ENCODE results near the gene RPRD2.

The RPRD2 gene

DNA sequence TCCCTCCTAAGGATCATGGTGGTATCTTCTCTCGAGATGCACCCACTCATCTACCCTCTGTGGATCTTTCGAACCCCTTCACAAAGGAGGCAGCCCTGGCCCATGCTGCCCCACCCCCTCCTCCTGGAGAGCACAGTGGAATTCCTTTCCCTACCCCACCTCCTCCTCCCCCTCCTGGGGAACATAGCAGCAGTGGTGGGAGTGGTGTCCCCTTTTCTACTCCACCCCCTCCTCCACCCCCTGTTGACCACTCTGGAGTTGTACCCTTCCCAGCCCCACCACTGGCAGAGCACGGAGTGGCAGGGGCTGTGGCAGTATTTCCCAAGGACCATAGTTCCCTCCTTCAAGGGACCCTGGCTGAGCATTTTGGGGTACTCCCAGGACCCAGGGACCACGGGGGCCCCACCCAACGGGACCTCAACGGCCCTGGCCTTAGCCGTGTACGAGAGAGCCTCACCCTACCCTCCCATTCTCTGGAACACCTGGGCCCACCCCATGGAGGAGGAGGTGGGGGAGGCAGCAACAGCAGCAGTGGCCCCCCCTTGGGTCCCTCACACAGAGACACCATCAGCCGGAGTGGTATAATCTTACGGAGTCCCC is 108.8 kb downstream of the RPRD2 start:
- DNase-seq (ENCODE audit: low spot score), result no peak

DNA sequence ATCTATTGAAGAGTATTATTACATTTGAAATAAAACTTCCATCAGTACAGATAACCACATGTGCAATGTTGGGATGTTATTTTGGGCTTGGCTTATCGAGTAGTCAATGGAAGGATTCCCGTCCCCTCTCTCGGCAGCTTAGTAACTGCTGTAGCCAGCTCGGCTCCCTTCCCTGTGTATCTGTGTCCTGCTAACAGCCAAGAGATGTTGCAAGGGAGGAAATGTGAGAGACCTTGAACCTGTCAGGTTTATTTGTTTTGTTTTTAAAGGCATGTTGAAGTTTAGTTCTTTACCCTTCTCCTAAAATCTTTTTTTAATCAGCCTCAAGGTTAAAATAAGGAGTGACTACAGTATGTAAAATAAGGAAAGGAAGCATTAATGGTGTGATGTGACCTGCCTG is 109.7 kb downstream of the RPRD2 start:
- no peak for DNase-seq (ENCODE audit: low spot score)

DNA sequence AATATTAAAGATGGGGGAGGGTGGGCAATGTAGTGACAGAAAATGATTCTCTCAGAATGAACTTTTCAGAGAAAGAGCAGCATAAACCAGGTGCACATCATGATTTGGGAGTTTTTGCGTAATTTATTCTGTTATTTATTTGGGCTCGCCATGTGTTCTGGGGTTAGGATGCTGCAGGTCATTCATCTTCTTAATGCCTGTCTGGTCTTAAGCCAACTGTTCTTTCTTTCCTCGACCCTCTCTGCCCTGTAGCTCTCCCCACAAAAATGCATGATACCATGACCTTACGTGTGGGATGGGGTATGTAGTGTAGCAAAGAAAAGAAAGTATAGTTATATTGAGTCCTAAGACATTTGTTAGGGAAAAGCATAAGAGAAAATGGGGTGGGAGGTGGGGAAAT is 110.9 kb downstream of the RPRD2 start:
- DNase-seq (ENCODE audit: low spot score), result no peak

DNA sequence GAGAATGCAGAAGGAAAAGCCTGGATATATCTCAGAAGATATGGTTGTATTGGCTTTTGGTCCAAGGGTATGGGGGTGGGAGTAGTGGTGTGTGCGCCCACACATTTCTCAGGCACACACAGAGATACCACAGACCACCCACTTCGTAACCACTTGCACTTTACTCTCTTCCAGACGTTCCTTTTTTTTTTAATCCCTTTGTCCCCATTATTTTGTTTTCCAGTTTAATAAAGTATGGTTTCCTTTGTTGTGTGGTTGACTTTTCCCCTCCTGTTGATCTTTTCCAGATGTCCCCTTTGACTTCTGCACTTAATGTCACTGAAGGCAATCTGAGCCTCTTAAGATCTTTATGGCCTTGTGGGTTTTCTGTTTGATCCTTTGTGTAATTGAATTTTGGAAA is 112.8 kb downstream of the RPRD2 start:
- DNase-seq (ENCODE audit: low spot score), result no peak

DNA sequence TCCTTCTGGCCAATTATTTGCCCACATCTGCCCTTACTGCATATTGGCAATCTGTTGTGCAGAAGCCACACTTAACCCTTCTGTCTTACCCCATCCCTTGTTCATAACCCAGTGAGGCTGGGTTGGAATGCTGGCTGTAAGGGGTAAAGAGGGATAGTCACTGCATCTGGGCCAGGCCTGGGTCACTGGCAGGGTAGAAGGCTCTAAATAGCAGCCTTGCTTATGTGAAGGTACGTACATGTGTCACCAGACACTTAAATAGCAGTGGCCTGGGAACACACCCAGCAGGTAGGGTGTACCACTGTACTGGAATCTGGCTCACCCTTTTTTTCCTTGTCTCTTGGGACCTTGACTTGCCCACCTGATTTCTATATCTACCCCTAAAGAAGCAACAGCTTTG is 113.4 kb downstream of the RPRD2 start:
- no peak for DNase-seq (ENCODE audit: low spot score)

DNA sequence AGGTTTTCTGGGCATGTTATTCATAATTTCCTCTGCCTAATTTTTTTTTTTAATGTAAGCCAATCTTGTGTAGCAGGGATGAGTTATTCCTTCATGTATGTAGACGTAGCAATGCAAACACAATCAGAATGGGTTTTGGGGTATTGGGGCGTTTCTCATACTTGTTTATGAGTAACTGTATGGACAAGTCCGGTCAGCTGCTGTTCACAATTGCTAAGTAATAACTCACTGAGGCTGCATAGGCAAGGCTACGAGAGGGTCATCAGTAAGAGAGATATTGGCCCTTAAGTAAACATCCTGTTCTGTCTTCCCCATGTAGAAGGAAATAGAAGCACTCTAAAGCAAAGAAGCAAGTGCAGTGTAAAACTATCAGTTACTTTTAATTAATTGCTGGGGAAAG is 113.8 kb downstream of the RPRD2 start:
- no peak for DNase-seq (ENCODE audit: low spot score)

DNA sequence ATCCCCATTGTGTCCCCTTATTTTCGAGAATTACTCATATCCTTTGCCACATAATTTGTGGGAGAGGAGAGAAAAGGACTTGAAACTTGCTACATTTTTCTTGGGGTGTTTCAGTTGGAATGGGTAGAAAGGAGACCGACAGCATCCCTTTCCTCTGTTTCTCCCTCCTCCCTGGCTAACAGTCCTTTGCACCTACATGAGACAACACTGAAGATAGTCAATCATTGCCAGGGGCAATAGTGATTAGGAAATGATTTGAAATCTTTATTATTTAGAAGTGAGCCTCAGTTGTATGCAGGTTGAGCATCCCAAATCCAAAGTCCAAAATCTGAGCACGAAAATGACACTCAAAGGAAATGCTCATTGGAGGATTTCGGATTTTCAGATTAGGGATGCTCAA is 115.4 kb downstream of the RPRD2 start:
- no peak for DNase-seq (ENCODE audit: low spot score)

DNA sequence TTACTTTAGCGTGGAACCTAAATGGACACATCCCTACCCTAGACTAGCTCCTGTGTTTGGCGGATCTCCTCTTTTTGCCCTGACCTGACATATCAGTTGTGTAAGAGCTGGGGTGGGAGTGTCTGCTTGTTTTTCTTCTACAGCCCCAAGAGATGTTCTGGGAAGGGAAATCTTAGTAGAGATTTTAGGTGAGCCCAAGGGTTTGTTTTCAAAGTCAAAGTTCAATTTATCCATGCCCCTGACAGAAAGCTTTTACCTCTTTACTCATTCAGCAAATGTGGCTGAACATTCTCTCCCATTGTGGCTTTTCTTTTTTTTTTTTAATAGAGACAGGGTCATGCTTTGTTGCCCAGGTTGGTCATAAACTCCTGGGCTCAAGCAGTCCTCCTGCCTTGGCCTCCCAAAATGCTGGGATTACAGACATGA is 116.0 kb downstream of the RPRD2 start:
- DNase-seq (ENCODE audit: low spot score), result no peak

DNA sequence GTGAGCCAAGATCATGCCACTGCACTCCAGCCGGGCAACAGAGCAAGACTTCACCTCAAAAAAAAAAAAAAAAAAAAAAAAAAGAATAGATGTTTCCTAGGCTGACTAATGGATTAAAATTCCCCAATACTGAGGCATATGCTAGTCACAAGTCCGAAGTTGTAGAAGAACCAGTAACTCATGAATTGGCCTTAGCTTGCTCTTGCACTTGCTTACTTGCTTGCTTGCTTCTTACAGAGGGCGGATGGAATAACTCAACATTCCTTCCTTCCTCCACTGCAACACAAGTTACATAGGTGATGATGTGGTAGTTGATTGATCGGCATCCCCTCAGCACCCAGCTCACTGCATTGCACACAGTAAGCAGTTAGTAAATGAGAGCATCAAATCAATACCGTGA is 120.5 kb downstream of the RPRD2 start:
- DNase-seq (ENCODE audit: low spot score), result peak; percentile 41

DNA sequence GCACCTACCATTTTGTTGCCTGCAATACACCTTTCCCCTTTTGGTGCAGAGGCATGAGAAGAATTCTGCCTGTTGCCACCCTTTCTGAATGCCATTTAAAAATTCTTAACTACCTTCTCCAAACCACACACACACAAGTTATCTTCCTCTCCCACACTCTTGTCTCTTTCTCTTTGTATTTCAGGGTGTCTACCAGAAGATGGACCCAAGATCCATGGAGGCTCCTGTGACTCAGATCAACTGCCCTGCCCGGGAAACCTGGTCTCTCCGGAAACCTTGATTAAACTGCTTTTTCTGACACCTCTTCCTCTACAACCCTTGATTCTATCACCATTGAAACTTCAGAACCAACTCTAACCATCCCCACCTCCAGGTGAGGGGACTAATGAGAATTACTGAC is 120.9 kb downstream of the RPRD2 start:
- DNase-seq (ENCODE audit: low spot score), result peak; percentile 42

DNA sequence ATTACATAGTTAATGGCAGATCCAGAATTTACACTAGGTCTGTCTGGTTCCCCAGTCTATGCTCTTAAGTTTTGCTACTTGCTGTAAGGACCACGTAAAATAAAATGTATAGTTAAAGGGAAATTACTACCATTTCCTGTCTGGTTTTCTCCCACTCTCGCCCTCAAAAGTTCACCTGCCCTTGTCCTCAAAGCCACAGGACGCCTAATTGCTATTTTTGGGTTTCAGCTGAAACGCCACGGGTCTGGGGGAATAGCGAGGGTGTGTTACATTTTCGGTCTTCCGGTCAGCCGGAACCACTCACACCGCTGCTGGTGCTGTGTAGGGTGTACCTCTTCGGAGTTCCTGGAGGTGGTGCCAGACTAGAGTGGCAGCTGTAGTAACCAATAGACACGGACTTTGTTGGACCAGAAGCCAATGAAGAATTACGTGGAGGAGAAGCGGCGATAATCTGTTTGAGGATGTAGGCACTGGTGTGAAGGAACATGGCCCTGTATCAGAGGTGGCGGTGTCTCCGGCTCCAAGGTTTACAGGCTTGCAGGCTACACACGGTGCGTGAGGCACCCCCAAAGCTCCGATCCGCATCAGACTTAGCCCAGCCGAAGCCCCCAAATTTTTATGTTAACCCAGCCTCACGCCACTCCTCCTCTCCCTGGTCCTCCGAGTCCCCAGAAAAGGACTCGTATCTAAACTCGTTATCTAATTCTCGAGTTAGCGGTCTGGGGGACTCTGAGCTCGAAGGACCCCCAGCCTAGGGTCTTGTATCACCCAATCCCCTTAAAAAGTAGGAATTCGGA is 123.2 kb downstream of the RPRD2 start, which contains the start of gene TARS2:
Gene TARS2, plus strand, starts transcription at position 454 of the 797 bp plus-strand sequence. Its CDS starts 32 bp downstream, at position 486.
- peak; percentile 99 for DNase-seq (ENCODE audit: low spot score)

DNA sequence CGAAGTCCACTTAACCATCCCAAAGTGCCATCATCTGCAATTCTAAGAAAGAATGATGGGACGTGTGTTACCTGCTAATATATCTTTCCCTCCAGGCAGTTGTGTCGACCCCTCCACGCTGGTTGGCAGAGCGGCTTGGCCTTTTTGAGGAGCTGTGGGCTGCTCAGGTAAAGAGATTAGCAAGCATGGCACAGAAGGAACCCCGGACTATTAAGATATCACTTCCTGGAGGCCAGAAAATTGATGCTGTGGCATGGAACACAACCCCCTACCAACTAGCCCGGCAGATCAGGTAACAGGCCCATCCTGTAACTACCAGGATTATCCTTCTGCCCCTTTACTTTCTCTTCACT is 123.8 kb downstream of the RPRD2 start:
- DNase-seq (ENCODE audit: low spot score), result no peak

DNA sequence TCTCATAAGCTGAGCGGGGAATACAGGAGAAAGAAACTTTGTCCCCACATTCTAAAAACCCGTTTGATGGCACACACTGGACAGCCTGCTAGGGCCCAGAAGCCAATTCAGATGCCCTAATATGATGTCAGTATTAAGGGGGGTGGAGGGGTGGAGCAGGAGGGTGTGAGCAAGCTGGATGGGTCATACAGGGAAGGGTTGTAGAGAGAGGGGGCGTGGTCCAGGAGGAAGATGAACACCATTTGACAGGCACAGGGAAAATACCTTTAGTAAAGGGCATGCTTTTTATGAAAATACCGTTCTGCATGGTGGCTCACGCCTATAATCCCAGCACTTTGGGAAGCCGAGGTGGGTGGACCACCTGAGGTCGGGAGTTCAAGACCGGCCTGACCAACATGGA is 129.2 kb downstream of the RPRD2 start:
- DNase-seq (ENCODE audit: low spot score), result no peak

DNA sequence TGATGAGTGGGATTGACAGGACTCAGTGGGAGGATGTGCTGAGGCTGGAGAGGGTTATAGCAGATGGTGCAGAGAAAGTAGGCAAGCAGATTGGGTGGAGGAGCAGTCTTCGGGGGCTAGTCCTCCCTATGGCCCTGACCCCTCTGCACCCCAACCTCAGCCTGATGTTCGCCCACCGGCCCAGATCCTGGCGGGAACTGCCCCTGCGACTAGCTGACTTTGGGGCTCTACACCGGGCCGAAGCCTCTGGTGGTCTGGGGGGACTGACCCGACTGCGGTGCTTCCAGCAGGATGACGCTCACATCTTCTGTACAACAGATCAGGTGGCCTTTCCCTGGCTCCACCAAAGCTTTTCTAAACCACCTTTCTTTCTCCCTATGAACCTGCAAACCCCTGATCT is 134.4 kb downstream of the RPRD2 start:
- DNase-seq (ENCODE audit: low spot score), result no peak

DNA sequence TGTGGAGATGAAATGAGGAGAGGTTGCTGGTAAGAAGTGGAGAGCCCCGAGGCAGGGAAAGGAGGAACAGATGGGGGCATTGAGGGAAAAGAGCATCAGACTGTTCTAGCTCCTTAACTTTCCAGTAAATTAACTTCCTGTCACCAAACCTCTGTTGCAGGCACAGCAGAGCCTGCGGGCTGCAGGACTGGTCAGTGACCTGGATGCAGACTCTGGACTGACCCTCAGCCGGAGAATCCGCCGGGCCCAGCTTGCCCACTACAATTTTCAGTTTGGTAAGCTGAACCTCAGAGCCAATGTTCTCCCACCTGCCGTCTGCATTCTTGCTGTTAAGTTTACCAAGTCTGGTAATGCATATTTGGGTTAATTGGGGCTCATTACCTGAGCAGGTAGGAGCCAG is 141.5 kb downstream of the RPRD2 start:
- DNase-seq (ENCODE audit: low spot score), result no peak

DNA sequence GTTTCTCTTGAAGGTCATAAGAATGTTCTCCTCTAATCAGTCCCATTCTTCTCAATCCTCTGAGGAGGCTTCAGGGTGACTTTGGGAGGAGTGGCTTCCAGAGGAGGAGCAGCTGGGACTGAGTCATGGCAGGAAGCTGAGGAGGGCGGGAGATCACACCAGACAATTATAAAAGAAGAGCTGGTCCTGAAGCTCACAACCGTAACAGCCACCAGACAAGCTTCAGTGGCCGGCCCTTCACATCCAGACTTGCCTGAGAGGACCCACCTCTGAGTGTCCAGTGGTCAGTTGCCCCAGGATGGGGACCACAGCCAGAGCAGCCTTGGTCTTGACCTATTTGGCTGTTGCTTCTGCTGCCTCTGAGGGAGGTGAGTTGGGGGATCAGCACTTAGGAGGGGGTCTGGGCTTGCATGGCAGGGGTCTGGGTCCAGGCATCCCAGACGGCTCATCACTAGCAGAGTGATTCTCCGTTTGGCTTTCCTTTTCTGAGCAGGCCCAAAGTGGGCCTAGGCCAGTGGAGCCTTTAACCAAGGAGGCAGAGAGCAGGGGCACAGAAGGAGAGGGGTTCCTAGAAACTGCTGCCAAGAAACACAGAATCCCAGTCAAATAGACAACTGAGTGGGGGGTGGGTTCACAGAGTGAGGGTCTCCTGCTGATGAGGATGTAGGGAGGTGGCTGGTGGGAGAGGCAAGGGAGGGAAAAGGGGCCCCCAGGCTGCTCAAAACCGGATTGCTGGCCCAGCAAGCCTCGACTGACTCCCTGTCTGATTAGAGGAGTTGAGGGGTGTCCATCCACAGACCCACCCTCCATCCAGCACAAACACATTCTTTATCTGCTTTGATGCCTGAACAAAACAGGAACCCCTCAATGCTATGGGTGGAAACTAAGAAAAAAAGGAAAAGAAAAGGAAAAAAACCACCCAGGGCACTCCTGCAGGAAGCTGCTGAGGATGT is 144.2 kb downstream of the RPRD2 start, which contains the start of gene ECM1:
Gene ECM1, plus strand, starts transcription at position 198 of the 953 bp plus-strand sequence. Its CDS starts 101 bp downstream, at position 299.
- peak; percentile 39 for DNase-seq (ENCODE audit: low spot score)

DNA sequence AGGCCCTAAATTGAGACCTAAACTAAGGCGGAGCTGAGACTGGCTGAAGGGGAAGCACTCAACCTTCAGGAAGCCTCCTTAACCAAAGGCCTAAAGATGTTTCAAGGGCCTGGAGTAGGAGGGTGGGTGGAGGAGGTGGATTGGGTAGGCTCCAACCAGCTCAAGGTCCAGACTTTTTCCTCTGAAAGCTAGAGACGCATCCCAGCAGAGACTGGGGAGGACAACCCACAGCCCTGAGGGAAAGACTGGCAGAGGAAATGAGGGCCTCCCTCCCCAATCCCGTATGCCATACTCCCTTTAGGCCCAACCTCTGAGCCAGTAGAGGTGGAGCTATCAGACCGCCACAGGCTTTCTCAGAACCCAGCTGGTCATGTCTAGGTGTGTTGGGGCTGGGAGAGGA is 145.0 kb downstream of the RPRD2 start:
- no peak for DNase-seq (ENCODE audit: low spot score)

DNA sequence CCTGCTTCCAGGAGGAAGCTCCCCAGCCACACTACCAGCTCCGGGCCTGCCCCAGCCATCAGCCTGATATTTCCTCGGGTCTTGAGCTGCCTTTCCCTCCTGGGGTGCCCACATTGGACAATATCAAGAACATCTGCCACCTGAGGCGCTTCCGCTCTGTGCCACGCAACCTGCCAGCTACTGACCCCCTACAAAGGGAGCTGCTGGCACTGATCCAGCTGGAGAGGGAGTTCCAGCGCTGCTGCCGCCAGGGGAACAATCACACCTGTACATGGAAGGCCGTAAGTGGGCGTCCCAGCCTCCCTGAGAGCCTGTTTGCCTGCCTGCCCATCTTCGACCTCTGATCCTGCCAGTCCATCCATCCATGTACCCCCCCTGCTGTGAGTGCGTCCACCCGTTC is 147.6 kb downstream of the RPRD2 start:
- DNase-seq (ENCODE audit: low spot score), result no peak

DNA sequence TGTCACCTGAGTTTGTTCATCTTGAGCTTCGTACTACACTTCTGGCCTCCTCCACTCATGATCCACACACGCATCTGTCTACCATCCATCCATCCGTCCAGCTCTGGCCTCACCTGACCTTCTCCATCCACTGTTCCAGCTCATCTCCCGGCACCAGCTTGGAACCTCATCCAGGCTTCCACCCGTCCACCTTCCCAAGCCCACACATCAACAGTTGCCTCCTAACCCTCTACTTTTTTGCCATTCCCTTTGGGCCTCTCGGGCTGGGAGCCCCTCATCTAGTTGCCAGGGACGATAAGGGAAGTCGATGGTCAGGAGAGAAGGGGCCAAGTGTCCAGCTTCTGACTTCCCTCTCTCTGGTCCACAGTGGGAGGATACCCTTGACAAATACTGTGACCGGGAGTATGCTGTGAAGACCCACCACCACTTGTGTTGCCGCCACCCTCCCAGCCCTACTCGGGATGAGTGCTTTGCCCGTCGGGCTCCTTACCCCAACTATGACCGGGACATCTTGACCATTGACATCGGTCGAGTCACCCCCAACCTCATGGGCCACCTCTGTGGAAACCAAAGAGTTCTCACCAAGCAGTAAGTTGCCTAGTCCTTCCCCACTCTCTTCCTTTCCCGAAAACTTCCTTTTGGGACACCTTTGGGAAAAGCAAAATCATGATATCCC is 148.2 kb downstream of the RPRD2 start:
- DNase-seq (ENCODE audit: low spot score), result no peak

DNA sequence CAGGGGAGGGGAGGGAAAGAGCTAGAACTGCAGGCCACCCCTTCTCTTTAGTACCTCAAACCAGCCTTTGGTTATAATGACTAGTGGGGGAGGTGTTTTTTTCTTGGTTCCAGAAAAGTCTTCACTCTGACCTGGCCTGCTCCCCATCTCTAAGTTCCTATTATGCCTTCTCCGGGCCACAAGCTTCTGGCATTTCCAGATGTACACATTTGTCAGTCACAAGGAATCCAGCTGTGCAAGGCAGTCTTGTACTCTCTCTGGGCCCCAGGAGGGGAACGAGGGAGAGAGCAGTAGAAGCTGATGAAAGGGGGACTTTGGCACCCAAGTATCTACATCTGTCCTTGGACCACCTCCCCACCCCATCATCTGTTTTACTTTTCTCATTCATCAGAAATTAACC is 148.9 kb downstream of the RPRD2 start:
- DNase-seq (ENCODE audit: low spot score), result no peak

DNA sequence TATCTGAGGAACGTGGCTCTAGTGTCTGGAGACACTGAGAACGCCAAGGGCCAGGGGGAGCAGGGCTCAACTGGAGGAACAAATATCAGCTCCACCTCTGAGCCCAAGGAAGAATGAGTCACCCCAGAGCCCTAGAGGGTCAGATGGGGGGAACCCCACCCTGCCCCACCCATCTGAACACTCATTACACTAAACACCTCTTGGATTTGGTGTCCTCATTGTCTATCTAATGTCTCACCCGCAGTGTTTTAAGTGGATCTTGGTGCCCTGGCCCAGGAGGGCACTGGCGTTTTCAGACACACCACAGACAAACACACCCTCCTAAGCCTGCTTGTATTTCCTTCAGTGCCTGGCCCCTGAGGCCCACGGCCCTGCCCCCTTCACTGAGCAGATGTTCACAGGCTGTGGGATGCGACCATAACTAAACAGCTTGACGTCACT is 149.4 kb downstream of the RPRD2 start:
- DNase-seq (ENCODE audit: low spot score), result no peak

DNA sequence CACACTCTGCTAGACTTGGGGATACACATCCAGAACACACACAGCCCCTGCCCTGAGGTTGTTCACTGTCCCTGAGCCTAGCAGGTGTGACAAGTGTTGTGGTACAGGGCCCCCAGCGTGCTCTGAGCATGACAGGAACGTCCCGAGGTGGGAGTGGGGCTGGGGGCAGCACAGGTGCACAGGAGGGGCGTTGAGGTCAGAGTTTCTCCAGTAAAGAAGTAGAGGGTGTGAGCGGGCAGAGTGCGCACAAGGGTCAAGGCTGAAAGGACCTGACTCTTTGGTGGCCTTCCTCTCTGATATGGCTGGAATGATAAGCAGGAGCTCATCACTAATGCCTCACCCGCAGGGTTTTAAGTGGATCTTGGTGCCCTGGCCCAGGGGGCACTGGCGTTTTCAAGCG is 150.3 kb downstream of the RPRD2 start:
- DNase-seq (ENCODE audit: low spot score), result no peak
